GM19239 (cell line): ENCODE data around the gene ADGRG6.
"Not testable (repeated sequence)": the region's sequence is repeated elsewhere in the genome, so short reads cannot be mapped to it uniquely, and the experiment has no call there.

ENCODE experiments used
- DNase-seq: peaks from one replicate; pipeline ENCODE4 v3.0.0; 2011; ENCODE audit warnings: low spot score; ENCODE audit not compliant: insufficient read length
- FAIRE-seq: peaks from 2 replicates; lab custom pipeline; 2011; peaks lifted over from hg19 to GRCh38; lab: Jason Lieb, UNC

Gene ADGRG6

GRCh38 chr6:142301651-142302391, at the start of gene ADGRG6:
Gene ADGRG6, plus strand, starts transcription at chr6:142302007. Its CDS starts 323 bp downstream, at chr6:142302330.
- DNase-seq (peak; percentile 9), FAIRE-seq (no peak)

- no peak for DNase-seq
- no peak for FAIRE-seq
These were observed 47.3 kb upstream of the ADGRG6 start for GRCh38 chr6:142254513-142254912.

- FAIRE-seq (no peak), DNase-seq (no peak)
These were observed 46.0 kb upstream of the ADGRG6 start for GRCh38 chr6:142255785-142256184.

GRCh38 chr6:142258305-142258704, 43.5 kb upstream of the ADGRG6 start:
- FAIRE-seq = no peak
- no peak for DNase-seq

GRCh38 chr6:142258757-142259156, 43.0 kb upstream of the ADGRG6 start:
- DNase-seq (no peak), FAIRE-seq (no peak)

- FAIRE-seq = no peak
These were observed 41.1 kb upstream of the ADGRG6 start for GRCh38 chr6:142260748-142261147.

GRCh38 chr6:142262231-142262630, 39.6 kb upstream of the ADGRG6 start:
- FAIRE-seq (no peak), DNase-seq (no peak)

More at GRCh38 chr6:142260748-142261147, 41.1 kb upstream of the ADGRG6 start:
- DNase-seq = no peak

- no peak for FAIRE-seq
- no peak for DNase-seq
These were observed 36.3 kb upstream of the ADGRG6 start for GRCh38 chr6:142265476-142265875.

GRCh38 chr6:142266060-142266459, 35.7 kb upstream of the ADGRG6 start:
- FAIRE-seq = no peak
- no peak for DNase-seq

- no peak for FAIRE-seq
- DNase-seq = no peak
These were observed 30.3 kb upstream of the ADGRG6 start for GRCh38 chr6:142271476-142271875.

- FAIRE-seq (no peak), DNase-seq (no peak)
These were observed 27.2 kb upstream of the ADGRG6 start for GRCh38 chr6:142274656-142275055.

GRCh38 chr6:142275236-142276006, 26.4 kb upstream of the ADGRG6 start:
- DNase-seq (no peak), FAIRE-seq (no peak)

- no peak for DNase-seq
- FAIRE-seq = no peak
These were observed 25.6 kb upstream of the ADGRG6 start for GRCh38 chr6:142276256-142276655.

- FAIRE-seq (no peak), DNase-seq (no peak)
These were observed 22.2 kb upstream of the ADGRG6 start for GRCh38 chr6:142279350-142280180.

- FAIRE-seq (no peak), DNase-seq (no peak)
These were observed 21.5 kb upstream of the ADGRG6 start for GRCh38 chr6:142280265-142280664.

- FAIRE-seq (no peak), DNase-seq (no peak)
These were observed 20.9 kb upstream of the ADGRG6 start for GRCh38 chr6:142280927-142281326.

GRCh38 chr6:142283138-142283537, 18.7 kb upstream of the ADGRG6 start:
- FAIRE-seq, DNase-seq: not testable (repeated sequence)

GRCh38 chr6:142284419-142284818, 17.4 kb upstream of the ADGRG6 start:
- FAIRE-seq (no peak), DNase-seq (no peak)

GRCh38 chr6:142285235-142286087, 16.3 kb upstream of the ADGRG6 start:
- DNase-seq = no peak
- no peak for FAIRE-seq

GRCh38 chr6:142286088-142286409, 15.8 kb upstream of the ADGRG6 start:
- no peak for DNase-seq
- FAIRE-seq = no peak
